ENCODE results near the gene CD163.

GRCh38 chr12:7502612-7503011 is 965 bp downstream of the CD163 start:
- TF ChIP-seq CTCF (conservative IDR thresholded peaks at IDR 0.05; ENCODE audit: low read depth, low read length) = no peak
- no peak for TF ChIP-seq EZH2 (IDR thresholded peaks at IDR 0.05; ENCODE audit: low read length, unreplicated experiment)
- no peak for TF ChIP-seq EZH2phosphoT487 (IDR thresholded peaks at IDR 0.05; ENCODE audit: borderline replicate concordance, low read length)

All from PC-3 (cell line).